Small intestine (tissue), 7 donors: ENCODE results near the gene TMEM233. TPM values are rescaled to one million over a fixed set of nuclear protein-coding genes. Genes with fewer than 3 reads are reported as not detected.
A peak's percentile ranks its signal among the peaks of the same experiment; 100 is the strongest.
"Not testable (repeated sequence)": the region's sequence is repeated elsewhere in the genome, so short reads cannot be mapped to it uniquely, and the experiment has no call there.

Experiments used
- DNase-seq, 2 donors: peaks; one replicate each; pipeline versions ENCODE4 v3.0.0 to v3.0.0-alpha.2; 2013
- FAIRE-seq: peaks from 2 replicates; lab custom pipeline; 2012; peaks lifted over from hg19 to GRCh38; lab: Jason Lieb, UNC
- H3K27ac ChIP-seq, 3 donors: one replicate each; pipeline ENCODE4 v1.5.1; 2013; ENCODE audit warnings: low read length in 2 of 3, mild to moderate bottlenecking in 2 of 3, control low read depth in 1 of 3, inconsistent platforms in 1 of 3, low read depth in 1 of 3, moderate library complexity in 1 of 3
- H3K27me3 ChIP-seq, 3 donors: one replicate each; pipeline ENCODE4 v1.6.1; 2013; ENCODE audit warnings: low read length in 3 of 3, inconsistent platforms in 1 of 3; ENCODE audit not compliant: control insufficient read depth in 3 of 3, insufficient read depth in 3 of 3
- H3K36me3 ChIP-seq, 3 donors: one replicate each; pipeline ENCODE4 v1.6.1; 2013; ENCODE audit warnings: low read length in 3 of 3, inconsistent platforms in 1 of 3, low read depth in 1 of 3, mild to moderate bottlenecking in 1 of 3, moderate library complexity in 1 of 3; ENCODE audit not compliant: control insufficient read depth in 3 of 3, insufficient read depth in 2 of 3
- H3K4me1 ChIP-seq, 3 donors: one replicate each; pipeline ENCODE4 v1.6.1; 2013; ENCODE audit warnings: low read length in 2 of 3, inconsistent platforms in 1 of 3, low read depth in 1 of 3, mild to moderate bottlenecking in 1 of 3, moderate library complexity in 1 of 3; ENCODE audit not compliant: control insufficient read depth in 3 of 3, insufficient read depth in 2 of 3
- H3K4me3 ChIP-seq, 3 donors: one replicate each; pipeline ENCODE4 v1.5.1; 2013; ENCODE audit warnings: low read length in 3 of 3, control low read depth in 1 of 3, inconsistent platforms in 1 of 3, low read depth in 1 of 3, mild to moderate bottlenecking in 1 of 3, moderate library complexity in 1 of 3
- H3K9me3 ChIP-seq, 2 donors: one replicate each; pipeline ENCODE4 v1.6.1; 2013; ENCODE audit warnings: low read depth in 1 of 2, low read length in 1 of 2; ENCODE audit not compliant: control insufficient read depth in 2 of 2, insufficient read depth in 1 of 2
- WGBS, 3 donors: extraction: QIAGEN DNeasy Blood & Tissue Kit; methylation state at CpG; one replicate each; pipeline ENCODE4 v1.1.7; 2013; 5-methylcytosine and 5-hydroxymethylcytosine counted together
- polyA plus RNA-seq, 4 donors: library from polyadenylated mRNA; stranded (reverse) in 3 of 4; unstranded in 1 of 4; fragments of 200-250 nt in 3 of 4; fragments of 120-200 nt in 1 of 4; gene quantifications; one replicate each; pipeline versions ENCODE4 v1.2.1 to v1.2.3, GENCODE V29; 2013
- donor health status: healthy with polysubstance abuse.
- donor health status: control.
- donor health status: control.
- donor health status: Bipolar disorder and iron deficiency.
- donor health status: healthy.

TMEM233 gene
- polyA plus RNA-seq, 4 donors, result 0.18 to 0.58 TPM; not detected in 2

GRCh38 chr12:119657001-119657400 lies 63.4 kb downstream of the TMEM233 start:
- DNase-seq, H3K4me1 ChIP-seq, H3K36me3 ChIP-seq, H3K27me3 ChIP-seq, H3K4me3 ChIP-seq, FAIRE-seq, H3K27ac ChIP-seq, H3K9me3 ChIP-seq: not testable (repeated sequence)
- WGBS, 3 donors, result 61 to 73% (median 70%) methylated on average over 2 of the region's 2 CpGs

GRCh38 chr12:119658166-119658565 lies 64.6 kb downstream of the TMEM233 start:
- 76 to 89% (median 81%) methylated on average over 6 of the region's 6 CpGs for WGBS, 3 donors
- FAIRE-seq, result not testable (repeated sequence)

GRCh38 chr12:119659289-119659897 lies 65.8 kb downstream of the TMEM233 start:
- no peaks in the 10 kb centered on the region for H3K36me3 ChIP-seq
- peak overlapping the region in 1 of 3 donors; percentile 9 for H3K27ac ChIP-seq
- H3K27me3 ChIP-seq, result no peaks in the 10 kb centered on the region
- no peak overlapping the region for H3K4me3 ChIP-seq
- no peaks in the 10 kb centered on the region for H3K4me1 ChIP-seq
- FAIRE-seq, result no peak
- no peaks in the 10 kb centered on the region for H3K9me3 ChIP-seq
- 44 to 52% (median 47%) methylated on average over 6 of the region's 6 CpGs for WGBS, 3 donors
- peak; percentile 51 to 60 for DNase-seq

More at GRCh38 chr12:119658166-119658565, 64.6 kb downstream of the TMEM233 start:
- H3K27me3 ChIP-seq, H3K4me3 ChIP-seq, H3K36me3 ChIP-seq, H3K27ac ChIP-seq, H3K4me1 ChIP-seq, H3K9me3 ChIP-seq: not testable (repeated sequence)
- peak in 1 of 2 donors; percentile 29 for DNase-seq

- no peaks in the 10 kb centered on the region for H3K36me3 ChIP-seq
- no peak for FAIRE-seq
- no peaks in the 10 kb centered on the region for H3K9me3 ChIP-seq
- no peak for DNase-seq
- no peaks in the 10 kb centered on the region for H3K27me3 ChIP-seq
- H3K4me1 ChIP-seq, result peaks cover 0 to under 1% (median 0%) of the 10 kb centered on the region in 3 donors
- 64 to 78% (median 76%) methylated on average over 5 of the region's 5 CpGs for WGBS, 3 donors
- H3K4me3 ChIP-seq, result no peak overlapping the region
- peak overlapping the region in 1 of 3 donors; percentile 9 for H3K27ac ChIP-seq
These were observed 66.5 kb downstream of the TMEM233 start for GRCh38 chr12:119660076-119660475.

- Histone ChIP-seq H3K27me3 (no peaks in the 10 kb centered on the region), H3K9me3 (no peaks in the 10 kb centered on the region), H3K4me3 (no peak overlapping the region), H3K36me3 (no peaks in the 10 kb centered on the region), H3K27ac (no peak overlapping the region), H3K4me1 (peaks cover 0 to 2% (median 0%) of the 10 kb centered on the region in 3 donors)
- no peak for DNase-seq
- FAIRE-seq, result no peak
- WGBS, 3 donors, result 48 to 67% (median 59%) methylated on average over 4 of the region's 4 CpGs
These were observed 68.3 kb downstream of the TMEM233 start for GRCh38 chr12:119661882-119662281.

GRCh38 chr12:119664642-119665041 lies 71.1 kb downstream of the TMEM233 start:
- no peak overlapping the region for H3K27ac ChIP-seq
- H3K27me3 ChIP-seq, result no peaks in the 10 kb centered on the region
- no peaks in the 10 kb centered on the region for H3K36me3 ChIP-seq
- no peak overlapping the region for H3K4me3 ChIP-seq
- no peaks in the 10 kb centered on the region for H3K9me3 ChIP-seq
- FAIRE-seq, result no peak
- peak in 1 of 2 donors; percentile 68 for DNase-seq
- H3K4me1 ChIP-seq, result peaks cover 2 to 8% (median 2%) of the 10 kb centered on the region in 3 donors
- WGBS, 3 donors, result 53 to 87% (median 58%) methylated on average over 1 of the region's 1 CpG

GRCh38 chr12:119665164-119665929 lies 71.8 kb downstream of the TMEM233 start:
- WGBS, 3 donors, result 90 to 95% (median 90%) methylated on average over 4 of the region's 4 CpGs
- no peak for DNase-seq

GRCh38 chr12:119666226-119666795 lies 72.7 kb downstream of the TMEM233 start:
- Histone ChIP-seq H3K36me3 (peaks cover 0 to under 1% (median 0%) of the 10 kb centered on the region in 3 donors), H3K27me3 (no peaks in the 10 kb centered on the region), H3K27ac (no peak overlapping the region), H3K9me3 (no peaks in the 10 kb centered on the region), H3K4me3 (no peak overlapping the region), H3K4me1 (peaks cover 2 to 22% (median 4%) of the 10 kb centered on the region in 3 donors)
- FAIRE-seq (no peak), DNase-seq (no peak)
- 62 to 91% (median 74%) methylated on average over 2 of the region's 2 CpGs for WGBS, 3 donors

More at GRCh38 chr12:119665164-119665929, 71.8 kb downstream of the TMEM233 start:
- Histone ChIP-seq H3K27me3 (no peaks in the 10 kb centered on the region), H3K27ac (peak overlapping the region in 1 of 3 donors; percentile 17), H3K36me3 (no peaks in the 10 kb centered on the region), H3K4me1 (peaks cover 2 to 13% (median 4%) of the 10 kb centered on the region in 3 donors), H3K4me3 (no peak overlapping the region), H3K9me3 (no peaks in the 10 kb centered on the region)
- FAIRE-seq, result no peak
